HCT116 (cell line): ENCODE data around the gene SUSD6.

Experiments
- ATF3 ChIP-seq: IDR thresholded peaks from 2 replicates; pipeline ENCODE4 v1.6.1; 2012
- CTCF ChIP-seq, 3 experiments: fragments of 200-600 bp in 1 of 3; sonication (generic) in 1 of 3; IDR thresholded peaks in 2 of 3; conservative IDR thresholded peaks in 1 of 3; 2 replicates each; pipeline ENCODE4 v1.5.1; 2012 to 2017; ENCODE audit warnings: low read depth in 2 of 3, low read length in 2 of 3, antibody characterized with exemption in 1 of 3, borderline replicate concordance in 1 of 3, control low read depth in 1 of 3, mild to moderate bottlenecking in 1 of 3, mixed read lengths in 1 of 3, mixed run types in 1 of 3, moderate library complexity in 1 of 3; ENCODE audit not compliant: insufficient read depth in 1 of 3
- EZH2 ChIP-seq: fragments of 200-600 bp; sonication (generic); IDR thresholded peaks from 2 replicates; pipeline ENCODE4 v1.6.1; 2017; ENCODE audit warnings: antibody characterized with exemption, mixed run types
- MAX ChIP-seq: IDR thresholded peaks from 2 replicates; pipeline ENCODE4 v1.6.1; 2012
- POLR2A ChIP-seq: IDR thresholded peaks from 2 replicates; pipeline ENCODE4 v1.7.0; 2011; ENCODE audit warnings: borderline replicate concordance; ENCODE audit not compliant: insufficient read depth, insufficient read length; ENCODE audit errors: extremely low read depth
- REST ChIP-seq: IDR thresholded peaks from 2 replicates; pipeline ENCODE4 v1.6.1; 2012; ENCODE audit warnings: low read depth

- no peak for TF ChIP-seq POLR2A
- TF ChIP-seq MAX = no peak
- TF ChIP-seq CTCF (IDR thresholded peaks at IDR 0.05 in 2 of 3, conservative IDR thresholded peaks at IDR 0.05 in 1 of 3; ENCODE audit: borderline replicate concordance in 1 of 3, insufficient read depth in 1 of 3, low read depth in 2 of 3, low read length in 2 of 3) = no peak
- TF ChIP-seq ATF3 = no peak
- no peak for TF ChIP-seq REST
- TF ChIP-seq EZH2 = no peak
Measured at GRCh38 chr14:69636718-69637480, 25.5 kb downstream of the SUSD6 start.
